HG02870 (cell line): Measurements from ENCODE around the gene PIKFYVE.
"Not testable (repeated sequence)": the region's sequence is repeated elsewhere in the genome, so short reads cannot be mapped to it uniquely, and the experiment has no call there.

ENCODE experiments used
- ATAC-seq: cut with Tn5 transposase; IDR thresholded peaks from one replicate; pipeline ENCODE4 v1.9.1; 2021; ENCODE audit warnings: mild to moderate bottlenecking, moderate library complexity; ENCODE audit not compliant: unreplicated experiment

PIKFYVE gene

GRCh38 chr2:208358758-208359631 is 92.9 kb downstream of the PIKFYVE start:
- no peak for ATAC-seq

GRCh38 chr2:208359632-208359986 is 93.6 kb downstream of the PIKFYVE start:
- ATAC-seq: no peak

- no peak for ATAC-seq
Measured at GRCh38 chr2:208360259-208361076, 94.4 kb downstream of the PIKFYVE start.

GRCh38 chr2:208361077-208361441 is 95.0 kb downstream of the PIKFYVE start:
- ATAC-seq: no peak

- peak; percentile 81 for ATAC-seq
Measured at GRCh38 chr2:208363485-208363884, 97.4 kb downstream of the PIKFYVE start.

- ATAC-seq: peak; percentile 42
Measured at GRCh38 chr2:208366215-208367127, 100.4 kb downstream of the PIKFYVE start.

- ATAC-seq: no peak
Measured at GRCh38 chr2:208369091-208369490, 103.0 kb downstream of the PIKFYVE start.

GRCh38 chr2:208370881-208371633 is 105.0 kb downstream of the PIKFYVE start:
- ATAC-seq: no peak

GRCh38 chr2:208371634-208371935 is 105.5 kb downstream of the PIKFYVE start:
- ATAC-seq: no peak

- ATAC-seq: no peak
Measured at GRCh38 chr2:208373460-208374089, 107.5 kb downstream of the PIKFYVE start.

GRCh38 chr2:208375491-208376068 is 109.5 kb downstream of the PIKFYVE start:
- no peak for ATAC-seq

GRCh38 chr2:208377344-208377860 is 111.3 kb downstream of the PIKFYVE start:
- ATAC-seq: not testable (repeated sequence)

GRCh38 chr2:208379192-208379591 is 113.1 kb downstream of the PIKFYVE start:
- no peak for ATAC-seq

GRCh38 chr2:208384637-208385036 is 118.6 kb downstream of the PIKFYVE start:
- no peak for ATAC-seq

GRCh38 chr2:208386541-208386940 is 120.5 kb downstream of the PIKFYVE start:
- ATAC-seq: no peak

- ATAC-seq: no peak
Measured at GRCh38 chr2:208389940-208390339, 123.9 kb downstream of the PIKFYVE start.

GRCh38 chr2:208392300-208392699 is 126.2 kb downstream of the PIKFYVE start:
- no peak for ATAC-seq

GRCh38 chr2:208396796-208397195 is 130.7 kb downstream of the PIKFYVE start:
- ATAC-seq: not testable (repeated sequence)

- ATAC-seq: no peak
Measured at GRCh38 chr2:208399201-208399600, 133.1 kb downstream of the PIKFYVE start.
